ENCODE data around the gene CBFB.

GRCh38 chr16:67025210-67025550 lies 3.8 kb upstream of the CBFB start:
- TF ChIP-seq CTCF (conservative IDR thresholded peaks at IDR 0.05; ENCODE audit: low read depth, low read length) (no peak), BHLHE40 (IDR thresholded peaks at IDR 0.05; ENCODE audit: low read depth, low read length) (no peak)

All from IMR-90 (cell line).